GM19240 (cell line): ENCODE results near the gene TNS2.

Experiments used
- DNase-seq: peaks from one replicate; pipeline ENCODE4 v3.0.0; 2011; ENCODE audit warnings: low spot score; ENCODE audit not compliant: insufficient read length

TNS2 gene

DNA sequence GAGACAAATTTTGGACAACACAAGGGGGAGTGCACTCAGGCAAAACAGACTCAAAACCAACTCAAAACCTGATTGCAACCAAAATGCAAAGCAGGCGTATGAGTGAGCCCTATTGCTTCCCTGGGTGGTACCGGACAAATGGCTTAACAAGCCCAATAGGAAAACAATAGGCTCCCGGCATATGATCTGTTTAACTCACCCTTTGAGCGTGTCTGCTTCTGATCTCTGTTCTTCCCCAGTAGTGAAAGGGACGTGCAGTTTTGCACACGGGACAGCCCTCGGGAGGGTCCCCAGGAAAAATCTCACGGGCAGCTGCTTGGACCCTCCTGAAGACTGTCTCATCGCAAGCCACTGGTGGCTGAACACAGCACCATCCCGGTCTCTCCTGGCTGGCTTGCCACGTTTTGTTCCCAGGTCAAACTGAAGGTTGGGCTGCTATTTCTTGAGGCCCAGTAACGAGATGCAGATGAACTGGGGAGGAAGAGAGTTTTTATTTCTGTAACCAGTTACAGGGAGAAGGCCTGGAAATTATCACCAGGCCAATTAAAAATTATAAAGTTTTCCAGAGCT lies 63.4 kb downstream of the TNS2 start:
- no peak for DNase-seq

DNA sequence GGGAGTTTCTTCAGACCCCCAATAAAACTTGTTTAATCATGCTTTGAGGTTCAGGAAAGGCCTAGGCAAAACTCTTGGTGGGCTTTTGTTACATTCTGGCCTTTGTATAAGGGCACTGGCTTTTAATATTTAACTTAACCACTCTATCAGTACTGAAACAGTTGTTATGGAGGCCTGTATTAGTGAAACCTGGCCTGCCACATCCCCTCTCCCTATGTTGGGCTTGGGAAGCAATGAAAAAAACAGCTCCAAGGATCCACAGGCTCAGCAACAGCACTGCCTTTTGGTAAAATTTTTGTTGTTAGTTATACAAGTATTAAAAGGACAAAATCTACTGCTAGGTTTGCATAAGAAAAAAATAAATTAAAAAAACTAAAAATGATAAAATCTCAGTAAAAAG lies 64.1 kb downstream of the TNS2 start:
- DNase-seq = no peak
